Fibroblast of the aortic adventitia (primary cell): ENCODE data around the gene MCHR2. TPM values are rescaled to one million over a fixed set of nuclear protein-coding genes. Genes with fewer than 3 reads are reported as not detected.

Experiments
- DNase-seq: peaks from one replicate; pipeline ENCODE4 v3.0.0-alpha.2; 2010; ENCODE audit warnings: low read depth
- H3K4me3 ChIP-seq: 2 replicates; pipeline ENCODE4 v1.5.1; 2011; ENCODE audit warnings: low read depth, mild to moderate bottlenecking, control low read depth, low read length, moderate library complexity
- total RNA-seq: library from RNA; depleted of rRNA; stranded (reverse); fragments of >200 nt; gene quantifications from 2 replicates; pipeline ENCODE4 v1.2.3, GENCODE V29; 2012; ENCODE audit warnings: low replicate concordance
- TF ChIP-seq, protein P1 (sequence below): IDR thresholded peaks from 2 replicates; pipeline ENCODE4 v1.5.1; 2011; ENCODE audit warnings: mild to moderate bottlenecking, low read length, control low read depth, inconsistent platforms; ENCODE audit not compliant: insufficient read depth

Gene MCHR2
- total RNA-seq, 1 donor: not detected

DNA sequence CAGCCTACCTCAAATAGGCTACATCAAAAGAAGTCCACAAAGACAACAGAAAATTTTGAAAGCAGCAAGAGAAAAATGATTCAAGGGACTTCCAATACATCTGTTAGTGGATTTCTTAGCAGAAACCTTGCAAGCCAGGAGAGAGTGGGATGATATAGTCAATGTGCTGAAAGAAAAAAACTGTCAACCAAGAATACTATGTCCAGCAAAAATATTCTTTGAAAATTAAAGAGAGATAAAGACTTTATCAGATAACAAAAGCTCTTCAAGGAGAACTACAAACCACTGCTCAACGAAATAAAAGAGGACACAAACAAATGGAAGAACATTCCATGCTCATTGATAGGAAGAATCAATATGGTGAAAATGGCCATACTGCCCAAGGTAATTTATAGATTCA lies 34.0 kb downstream of the MCHR2 start:
- no peak overlapping the region for H3K4me3 ChIP-seq

DNA sequence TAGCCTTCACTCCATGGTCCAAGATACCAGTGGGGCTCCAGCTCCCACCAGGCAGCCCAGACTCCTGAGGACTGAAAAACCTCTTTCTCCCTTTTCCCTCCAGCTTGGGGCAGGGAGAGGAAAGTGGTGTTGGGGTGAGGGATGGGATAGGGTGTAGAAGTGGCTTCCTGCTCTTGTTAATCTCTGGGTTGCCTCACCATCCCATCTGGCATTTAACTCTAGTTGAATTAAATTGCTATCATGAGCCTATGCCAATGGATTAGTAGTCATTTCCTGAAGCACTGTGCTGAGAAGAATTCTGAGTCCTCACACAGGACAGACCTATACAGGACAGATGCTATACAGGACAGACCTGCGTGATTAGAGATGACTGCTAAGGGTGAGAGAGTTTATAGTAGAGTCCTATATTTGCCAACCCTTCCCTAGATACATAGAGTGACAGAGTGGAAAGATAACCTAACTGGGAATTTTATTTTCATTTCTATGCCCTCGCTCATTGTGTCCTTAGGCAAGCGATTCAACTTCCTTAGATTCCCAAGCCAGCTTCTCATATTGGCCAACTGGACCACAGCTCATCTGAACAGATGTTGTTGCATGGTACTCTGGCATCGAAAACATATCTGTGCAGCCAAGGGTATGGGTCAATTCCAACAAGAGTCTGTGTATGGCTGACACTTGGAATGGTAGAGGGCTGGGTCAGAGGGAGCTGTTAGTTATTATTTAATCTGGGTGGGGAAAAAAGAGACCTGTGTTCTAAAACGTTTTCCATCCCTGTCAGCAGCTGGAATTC lies 42.8 kb downstream of the MCHR2 start:
- DNase-seq: no peak
- H3K4me3 ChIP-seq: no peak overlapping the region
- TF ChIP-seq, protein P1, sequence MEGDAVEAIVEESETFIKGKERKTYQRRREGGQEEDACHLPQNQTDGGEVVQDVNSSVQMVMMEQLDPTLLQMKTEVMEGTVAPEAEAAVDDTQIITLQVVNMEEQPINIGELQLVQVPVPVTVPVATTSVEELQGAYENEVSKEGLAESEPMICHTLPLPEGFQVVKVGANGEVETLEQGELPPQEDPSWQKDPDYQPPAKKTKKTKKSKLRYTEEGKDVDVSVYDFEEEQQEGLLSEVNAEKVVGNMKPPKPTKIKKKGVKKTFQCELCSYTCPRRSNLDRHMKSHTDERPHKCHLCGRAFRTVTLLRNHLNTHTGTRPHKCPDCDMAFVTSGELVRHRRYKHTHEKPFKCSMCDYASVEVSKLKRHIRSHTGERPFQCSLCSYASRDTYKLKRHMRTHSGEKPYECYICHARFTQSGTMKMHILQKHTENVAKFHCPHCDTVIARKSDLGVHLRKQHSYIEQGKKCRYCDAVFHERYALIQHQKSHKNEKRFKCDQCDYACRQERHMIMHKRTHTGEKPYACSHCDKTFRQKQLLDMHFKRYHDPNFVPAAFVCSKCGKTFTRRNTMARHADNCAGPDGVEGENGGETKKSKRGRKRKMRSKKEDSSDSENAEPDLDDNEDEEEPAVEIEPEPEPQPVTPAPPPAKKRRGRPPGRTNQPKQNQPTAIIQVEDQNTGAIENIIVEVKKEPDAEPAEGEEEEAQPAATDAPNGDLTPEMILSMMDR: no peak

More for the DNA sequence above, 34.0 kb downstream of the MCHR2 start:
- DNase-seq: no peak
- TF ChIP-seq, protein P1: no peak

DNA sequence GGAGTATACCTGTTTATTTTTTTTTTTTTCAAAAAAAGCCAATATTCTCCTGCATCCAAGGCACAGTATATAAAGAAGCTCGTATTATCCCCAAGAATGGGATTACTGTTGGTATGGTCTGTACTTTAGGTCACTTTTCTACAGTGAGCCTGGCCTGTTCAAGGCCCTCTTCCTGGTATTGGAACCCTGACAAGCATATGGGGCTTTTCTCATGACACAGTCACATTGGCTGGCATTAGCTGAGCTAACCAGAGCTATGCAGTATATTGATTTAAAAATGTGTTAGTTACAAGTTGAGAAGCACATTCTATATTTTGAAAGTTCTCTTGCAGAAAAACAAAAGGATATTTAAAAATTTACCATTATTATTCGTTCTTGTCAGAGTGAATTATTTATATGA lies 48.0 kb downstream of the MCHR2 start:
- no peak overlapping the region for H3K4me3 ChIP-seq
- no peak for DNase-seq
- TF ChIP-seq, protein P1: no peak

DNA sequence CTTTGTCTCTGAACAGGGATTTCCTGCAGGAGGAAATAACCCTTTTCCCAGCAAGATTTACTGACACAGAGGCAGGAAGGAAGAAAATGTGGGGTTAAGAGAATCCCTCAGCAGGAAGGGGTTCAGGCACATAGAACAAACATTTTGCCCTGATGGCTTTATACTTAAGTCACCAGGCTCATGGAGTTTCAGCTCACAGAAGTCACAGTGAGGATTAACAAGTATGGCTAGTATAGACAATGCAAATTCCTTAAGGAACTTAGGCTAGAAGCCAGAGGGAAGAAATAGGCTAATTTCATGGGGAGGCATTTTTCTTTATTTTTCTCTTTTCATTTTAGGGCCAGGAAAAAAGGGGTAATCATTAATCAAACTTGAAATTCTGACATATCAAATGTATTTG lies 50.2 kb downstream of the MCHR2 start:
- no peak for DNase-seq
- H3K4me3 ChIP-seq: no peak overlapping the region
- TF ChIP-seq, protein P1: no peak

DNA sequence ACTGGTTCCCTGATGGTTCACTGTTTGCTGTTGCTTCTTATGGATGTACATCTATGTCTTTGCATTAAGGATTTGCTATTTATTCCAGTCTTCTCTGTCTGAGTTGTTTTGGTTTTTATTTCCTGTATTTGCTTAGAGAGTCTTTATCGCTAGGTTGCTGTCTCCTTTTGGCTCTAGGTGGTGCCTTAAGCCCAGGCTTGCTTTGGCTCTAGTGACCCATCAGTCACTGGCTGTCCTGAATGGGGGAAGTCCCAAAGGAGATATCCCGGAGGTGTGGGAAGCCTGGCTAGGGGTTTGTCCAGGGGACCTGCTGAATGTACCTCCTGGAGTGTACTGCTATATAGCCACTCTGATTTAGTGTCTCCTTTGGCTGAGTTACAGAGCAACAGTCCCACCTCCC lies 53.4 kb downstream of the MCHR2 start:
- TF ChIP-seq, protein P1: no peak
- no peak for DNase-seq
- H3K4me3 ChIP-seq: no peak overlapping the region

DNA sequence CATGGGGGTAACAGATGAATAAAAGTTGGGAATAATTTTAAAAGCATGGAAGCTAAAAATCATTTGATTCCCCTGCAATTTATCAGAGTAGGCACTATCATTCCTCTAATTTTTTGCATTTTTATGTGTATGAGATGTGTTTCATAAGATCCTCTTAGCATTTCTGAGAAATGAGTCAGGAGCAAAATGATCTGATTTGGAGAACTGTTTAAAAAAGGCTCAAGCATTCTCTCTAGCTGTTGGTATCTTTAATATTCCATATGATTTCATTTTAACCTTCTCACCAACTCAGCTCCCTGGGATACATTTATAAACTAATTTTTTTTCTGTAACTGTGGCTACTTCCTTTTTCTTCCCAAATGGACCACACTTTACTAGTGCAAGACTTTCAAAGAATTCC lies 60.9 kb downstream of the MCHR2 start:
- DNase-seq: peak; percentile 64
- H3K4me3 ChIP-seq: no peak overlapping the region
- TF ChIP-seq, protein P1: no peak

DNA sequence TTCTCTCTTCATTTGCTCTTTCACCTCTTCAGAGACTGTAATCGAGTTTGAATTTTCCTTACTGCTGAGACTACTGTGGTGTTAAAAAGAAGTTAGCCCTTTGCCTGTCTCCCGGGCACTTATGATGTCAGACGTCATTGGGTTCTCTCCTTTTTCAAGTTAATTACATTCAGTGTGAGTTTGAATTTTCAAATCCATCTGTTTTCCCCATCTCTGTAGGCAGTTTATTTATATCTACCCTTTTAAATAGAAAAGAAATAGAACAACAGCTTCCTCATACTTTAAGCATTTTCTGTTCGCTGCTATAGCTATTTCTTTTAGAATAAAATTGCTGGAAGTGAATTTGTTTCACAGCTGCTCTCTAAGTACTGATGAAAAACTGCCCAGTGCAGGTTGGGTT lies 81.4 kb downstream of the MCHR2 start:
- no peak overlapping the region for H3K4me3 ChIP-seq
- no peak for DNase-seq
- TF ChIP-seq, protein P1: no peak
